ENCODE data around the gene INTS14. TPM values are rescaled to one million over a fixed set of nuclear protein-coding genes. Genes with fewer than 3 reads are reported as not detected.

The INTS14 gene
- total and polyA plus RNA-seq, 9 donors = 25.5 to 41.7 (median 28.1) TPM

DNA sequence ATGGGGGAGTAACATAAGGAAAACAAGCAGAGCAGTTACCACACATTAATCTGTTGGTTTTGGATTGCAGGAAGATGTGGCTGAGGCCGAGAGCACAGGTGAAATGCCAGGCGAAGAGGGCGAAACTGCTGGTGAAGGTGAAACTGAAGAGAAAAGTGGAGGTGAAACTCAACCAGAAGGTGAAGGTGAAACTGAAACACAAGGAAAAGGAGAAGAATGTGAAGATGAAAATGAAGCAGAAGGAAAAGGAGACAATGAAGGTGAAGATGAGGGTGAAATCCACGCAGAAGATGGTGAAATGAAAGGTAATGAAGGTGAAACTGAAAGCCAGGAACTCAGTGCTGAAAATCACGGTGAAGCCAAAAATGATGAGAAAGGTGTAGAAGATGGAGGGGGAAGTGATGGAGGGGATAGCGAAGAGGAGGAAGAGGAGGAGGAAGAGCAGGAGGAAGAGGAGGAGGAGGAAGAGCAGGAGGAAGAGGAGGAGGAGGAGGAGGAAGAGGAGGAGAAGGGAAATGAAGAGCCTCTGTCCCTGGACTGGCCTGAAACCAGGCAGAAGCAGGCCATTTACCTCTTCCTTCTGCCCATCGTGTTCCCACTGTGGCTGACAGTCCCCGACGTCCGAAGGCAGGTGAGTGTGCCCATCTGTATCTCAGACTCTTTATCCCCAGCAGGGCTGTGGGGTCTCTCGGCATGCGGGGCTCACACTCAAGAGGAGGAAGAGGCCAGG, 39.5 kb upstream of the INTS14 start:
- DNase-seq = peak in 1 of 5 donors; percentile 8
- WGBS, 3 donors = 90 to 95% (median 92%) methylated on average over 12 of the region's 12 CpGs
- intact Hi-C loops (cut with DNase I) = no loop called here
- Histone ChIP-seq H3K4me3 (no peak overlapping the region), H3K36me3 (no peaks in the 10 kb centered on the region), H3K27ac (no peak overlapping the region), H3K9me3 (no peaks in the 10 kb centered on the region), H3K4me1 (ENCODE audit: insufficient read depth) (no peaks in the 10 kb centered on the region), H3K27me3 (no peaks in the 10 kb centered on the region)
- TF ChIP-seq CTCF (IDR thresholded peaks at IDR 0.05) (no peak), EP300 (IDR thresholded peaks at IDR 0.05) (no peak), POLR2A (IDR thresholded peaks at IDR 0.05) (no peak)

DNA sequence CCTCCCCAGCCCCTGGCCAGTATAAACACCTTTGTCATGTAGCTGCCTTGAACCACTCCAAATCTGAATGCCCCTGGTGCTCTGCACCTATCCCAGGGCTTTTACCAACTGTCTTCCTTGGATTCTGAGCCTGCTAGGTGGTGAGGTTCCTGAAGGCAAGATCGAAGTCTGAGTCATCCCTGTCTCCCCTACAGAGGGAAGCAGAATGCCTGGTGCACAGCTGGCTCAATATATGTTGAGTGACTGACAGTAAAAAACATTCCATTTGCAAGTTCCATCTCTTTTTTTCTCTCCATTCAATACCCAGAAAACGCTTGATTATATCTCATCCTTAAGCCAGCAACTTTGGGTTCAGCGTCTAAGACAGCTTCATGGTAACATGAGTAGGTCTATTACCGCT, 35.6 kb upstream of the INTS14 start:
- 94 to 97% (median 94%) methylated on average over 4 of the region's 4 CpGs for WGBS, 3 donors
- Histone ChIP-seq H3K27ac (no peak overlapping the region), H3K4me1 (ENCODE audit: insufficient read depth) (no peaks in the 10 kb centered on the region), H3K36me3 (no peaks in the 10 kb centered on the region), H3K27me3 (no peaks in the 10 kb centered on the region), H3K4me3 (no peak overlapping the region), H3K9me3 (no peaks in the 10 kb centered on the region)
- TF ChIP-seq EP300 (IDR thresholded peaks at IDR 0.05) (no peak), POLR2A (IDR thresholded peaks at IDR 0.05) (no peak), CTCF (IDR thresholded peaks at IDR 0.05) (no peak)
- DNase-seq = no peak
- intact Hi-C loops (cut with DNase I) = no loop called here

GRCh38 chr15:65645392-65645791, 34.5 kb upstream of the INTS14 start:
- Histone ChIP-seq H3K9me3 (no peaks in the 10 kb centered on the region), H3K27me3 (no peaks in the 10 kb centered on the region), H3K36me3 (no peaks in the 10 kb centered on the region), H3K27ac (no peak overlapping the region), H3K4me1 (ENCODE audit: insufficient read depth) (no peaks in the 10 kb centered on the region), H3K4me3 (no peak overlapping the region)
- TF ChIP-seq EP300 (IDR thresholded peaks at IDR 0.05) (no peak), CTCF (IDR thresholded peaks at IDR 0.05) (no peak), POLR2A (IDR thresholded peaks at IDR 0.05) (no peak)
- DNase-seq = no peak
- WGBS, 3 donors = 85 to 90% (median 87%) methylated on average over 4 of the region's 4 CpGs
- intact Hi-C loops (cut with DNase I) = no loop called here

GRCh38 chr15:65644282-65644681, 33.4 kb upstream of the INTS14 start:
- Histone ChIP-seq H3K4me3 (no peak overlapping the region), H3K9me3 (no peaks in the 10 kb centered on the region), H3K27me3 (no peaks in the 10 kb centered on the region), H3K27ac (no peak overlapping the region), H3K36me3 (no peaks in the 10 kb centered on the region), H3K4me1 (ENCODE audit: insufficient read depth) (no peaks in the 10 kb centered on the region)
- DNase-seq = peak in 1 of 5 donors; percentile 6
- WGBS, 3 donors = 91 to 94% (median 93%) methylated on average over 4 of the region's 4 CpGs
- intact Hi-C loops (cut with DNase I) = no loop called here
- TF ChIP-seq CTCF (IDR thresholded peaks at IDR 0.05) (no peak), POLR2A (IDR thresholded peaks at IDR 0.05) (no peak), EP300 (IDR thresholded peaks at IDR 0.05) (no peak)
